Activated CD4-positive, alpha-beta T cell treated with anti-CD3 and anti-CD28 coated beads for 1 hour (primary cell): ENCODE results near the gene PAWR.
"Not testable (repeated sequence)": the region's sequence is repeated elsewhere in the genome, so short reads cannot be mapped to it uniquely, and the experiment has no call there.

ENCODE experiments used
- DNase-seq: peaks from one replicate; pipeline ENCODE4 v3.0.0-alpha.2; 2020

Gene PAWR

GRCh38 chr12:79585147-79585546 is 105.6 kb downstream of the PAWR start:
- no peak for DNase-seq

- no peak for DNase-seq
Measured at GRCh38 chr12:79573820-79574219, 116.9 kb downstream of the PAWR start.

GRCh38 chr12:79569679-79570078 is 121.1 kb downstream of the PAWR start:
- no peak for DNase-seq

- DNase-seq: no peak
Measured at GRCh38 chr12:79567175-79567563, 123.6 kb downstream of the PAWR start.

- no peak for DNase-seq
Measured at GRCh38 chr12:79566452-79567174, 124.2 kb downstream of the PAWR start.

- DNase-seq: not testable (repeated sequence)
Measured at GRCh38 chr12:79564727-79565350, 125.9 kb downstream of the PAWR start.

GRCh38 chr12:79563021-79563740 is 127.6 kb downstream of the PAWR start:
- no peak for DNase-seq

GRCh38 chr12:79561401-79562132 is 129.2 kb downstream of the PAWR start:
- no peak for DNase-seq

- DNase-seq: no peak
Measured at GRCh38 chr12:79560225-79560889, 130.4 kb downstream of the PAWR start.

GRCh38 chr12:79559591-79559990 is 131.2 kb downstream of the PAWR start:
- no peak for DNase-seq

GRCh38 chr12:79558924-79559469 is 131.8 kb downstream of the PAWR start:
- no peak for DNase-seq

- DNase-seq: no peak
Measured at GRCh38 chr12:79557690-79558315, 133.0 kb downstream of the PAWR start.

GRCh38 chr12:79555028-79555925 is 135.5 kb downstream of the PAWR start:
- DNase-seq: no peak

- no peak for DNase-seq
Measured at GRCh38 chr12:79553863-79554574, 136.7 kb downstream of the PAWR start.

- DNase-seq: no peak
Measured at GRCh38 chr12:79552192-79552591, 138.6 kb downstream of the PAWR start.

- no peak for DNase-seq
Measured at GRCh38 chr12:79549531-79550271, 141.1 kb downstream of the PAWR start.

GRCh38 chr12:79548610-79548924 is 142.2 kb downstream of the PAWR start:
- DNase-seq: no peak

GRCh38 chr12:79547735-79548609 is 142.8 kb downstream of the PAWR start:
- no peak for DNase-seq
